ENCODE data around the gene UMOD.
"Not testable (repeated sequence)": the region's sequence is repeated elsewhere in the genome, so short reads cannot be mapped to it uniquely, and the experiment has no call there.

The UMOD gene

DNA sequence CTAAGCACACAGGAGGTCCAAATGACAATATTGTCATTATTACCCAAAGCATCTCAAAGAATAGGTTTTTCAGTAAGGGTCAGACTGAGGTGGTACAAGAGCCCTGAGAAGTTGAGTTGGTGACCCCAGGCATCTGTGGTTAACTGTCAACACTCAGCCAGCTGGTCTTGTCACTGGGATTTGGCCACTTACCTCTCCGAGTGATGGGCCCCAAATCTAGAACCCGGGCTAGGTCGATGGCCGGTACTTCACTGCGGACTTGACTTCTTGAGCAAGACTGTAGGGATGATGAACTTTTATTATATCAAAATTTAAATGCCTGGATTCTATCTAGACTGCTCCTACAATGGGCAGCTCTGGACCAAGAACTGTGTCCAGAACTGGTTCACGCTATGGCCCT, 36.8 kb downstream of the UMOD start:
- TF ChIP-seq, protein P1, sequence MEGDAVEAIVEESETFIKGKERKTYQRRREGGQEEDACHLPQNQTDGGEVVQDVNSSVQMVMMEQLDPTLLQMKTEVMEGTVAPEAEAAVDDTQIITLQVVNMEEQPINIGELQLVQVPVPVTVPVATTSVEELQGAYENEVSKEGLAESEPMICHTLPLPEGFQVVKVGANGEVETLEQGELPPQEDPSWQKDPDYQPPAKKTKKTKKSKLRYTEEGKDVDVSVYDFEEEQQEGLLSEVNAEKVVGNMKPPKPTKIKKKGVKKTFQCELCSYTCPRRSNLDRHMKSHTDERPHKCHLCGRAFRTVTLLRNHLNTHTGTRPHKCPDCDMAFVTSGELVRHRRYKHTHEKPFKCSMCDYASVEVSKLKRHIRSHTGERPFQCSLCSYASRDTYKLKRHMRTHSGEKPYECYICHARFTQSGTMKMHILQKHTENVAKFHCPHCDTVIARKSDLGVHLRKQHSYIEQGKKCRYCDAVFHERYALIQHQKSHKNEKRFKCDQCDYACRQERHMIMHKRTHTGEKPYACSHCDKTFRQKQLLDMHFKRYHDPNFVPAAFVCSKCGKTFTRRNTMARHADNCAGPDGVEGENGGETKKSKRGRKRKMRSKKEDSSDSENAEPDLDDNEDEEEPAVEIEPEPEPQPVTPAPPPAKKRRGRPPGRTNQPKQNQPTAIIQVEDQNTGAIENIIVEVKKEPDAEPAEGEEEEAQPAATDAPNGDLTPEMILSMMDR (IDR thresholded peaks at IDR 0.05; ENCODE audit: low read length), result no peak
- no peak for TF ChIP-seq EZH2 (IDR thresholded peaks at IDR 0.05; ENCODE audit: borderline replicate concordance, low read length)
- Histone ChIP-seq H3K27me3 (ENCODE audit: insufficient read depth, low read length) (no peaks in the 10 kb centered on the region), H3K36me3 (ENCODE audit: insufficient read depth, low read length) (no peaks in the 10 kb centered on the region)

DNA sequence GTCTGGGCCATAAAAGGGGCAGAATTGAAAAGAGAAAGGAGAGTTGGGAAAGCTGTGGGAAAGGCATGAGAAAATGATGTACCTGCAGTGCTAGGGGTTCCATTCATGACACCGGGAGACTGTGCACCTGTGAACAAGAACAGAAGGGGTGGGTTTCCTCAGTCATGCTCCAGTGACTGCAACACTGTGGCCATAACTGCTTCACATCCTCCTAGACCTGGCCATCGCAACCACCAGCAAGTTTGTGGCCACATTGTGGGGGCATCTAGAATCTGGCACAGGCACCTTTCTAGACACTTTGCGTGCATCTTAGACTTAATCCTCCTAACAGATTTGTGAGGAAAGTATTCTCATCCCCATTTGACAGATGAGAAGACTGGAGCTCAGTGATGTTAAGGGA, 37.9 kb downstream of the UMOD start:
- no peak overlapping the region for H3K4me3 ChIP-seq (ENCODE audit: low read depth, low read length, poor library complexity, severe bottlenecking)
- H2AFZ ChIP-seq (ENCODE audit: low read length), result no peak overlapping the region
- TF ChIP-seq EZH2 (IDR thresholded peaks at IDR 0.05; ENCODE audit: borderline replicate concordance, low read length), result no peak
- TF ChIP-seq, protein P1 (IDR thresholded peaks at IDR 0.05; ENCODE audit: low read length), result no peak
- H3K9me2 ChIP-seq (ENCODE audit: low read depth, low read length), result no peaks in the 10 kb centered on the region
- H3K79me2 ChIP-seq (ENCODE audit: insufficient read depth, low read length), result no peaks in the 10 kb centered on the region
- H3K4me1 ChIP-seq (ENCODE audit: insufficient read depth, low read length, severe bottlenecking), result no peaks in the 10 kb centered on the region
- no peaks in the 10 kb centered on the region for H4K20me1 ChIP-seq (ENCODE audit: insufficient read depth, low read length)
- no peak overlapping the region for H3K9ac ChIP-seq (ENCODE audit: low read length)
- H3K27me3 ChIP-seq (ENCODE audit: insufficient read depth, low read length), result no peaks in the 10 kb centered on the region
- no peak overlapping the region for H3K27ac ChIP-seq (ENCODE audit: low read depth, low read length, poor library complexity, severe bottlenecking)
- no peaks in the 10 kb centered on the region for H3F3A ChIP-seq (ENCODE audit: insufficient read depth, low read length)
- H3K36me3 ChIP-seq (ENCODE audit: insufficient read depth, low read length), result no peaks in the 10 kb centered on the region
- H3K4me2 ChIP-seq (ENCODE audit: low read length), result no peak overlapping the region
- no peaks in the 10 kb centered on the region for H3K9me3 ChIP-seq (ENCODE audit: low read length)

More for the DNA sequence above, 36.8 kb downstream of the UMOD start:
- Histone ChIP-seq H4K20me1 (ENCODE audit: insufficient read depth, low read length) (no peaks in the 10 kb centered on the region), H3K9ac (ENCODE audit: low read length) (no peak overlapping the region), H3K9me3 (ENCODE audit: low read length) (no peaks in the 10 kb centered on the region), H3K79me2 (ENCODE audit: insufficient read depth, low read length) (no peaks in the 10 kb centered on the region), H3K9me2 (ENCODE audit: low read depth, low read length) (no peaks in the 10 kb centered on the region), H3K27ac (ENCODE audit: low read depth, low read length, poor library complexity, severe bottlenecking) (no peak overlapping the region), H3K4me1 (ENCODE audit: insufficient read depth, low read length, severe bottlenecking) (no peaks in the 10 kb centered on the region), H3F3A (ENCODE audit: insufficient read depth, low read length) (no peaks in the 10 kb centered on the region), H3K4me3 (ENCODE audit: low read depth, low read length, poor library complexity, severe bottlenecking) (no peak overlapping the region), H2AFZ (ENCODE audit: low read length) (no peak overlapping the region), H3K4me2 (ENCODE audit: low read length) (no peak overlapping the region)

DNA sequence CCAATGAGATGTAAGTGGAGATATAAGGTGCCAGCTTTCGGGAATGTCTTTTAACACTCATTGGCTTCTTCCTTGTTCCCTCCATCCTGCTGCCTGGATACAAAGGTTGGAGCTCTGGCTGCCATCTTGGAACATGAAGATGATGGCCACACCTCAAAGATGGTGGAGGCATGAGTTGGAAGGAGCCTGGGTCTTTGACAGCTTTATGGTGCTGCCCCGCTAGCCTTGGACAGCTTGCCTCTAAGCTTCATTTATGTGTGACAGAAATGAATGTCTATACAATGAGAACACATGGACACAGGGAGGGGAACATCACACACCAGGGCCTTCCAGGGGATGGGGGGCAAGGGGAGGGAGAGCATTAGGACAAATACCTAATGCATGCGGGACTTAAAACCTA, 38.8 kb downstream of the UMOD start:
- no peaks in the 10 kb centered on the region for H3K36me3 ChIP-seq (ENCODE audit: insufficient read depth, low read length)
- H4K20me1 ChIP-seq (ENCODE audit: insufficient read depth, low read length), result no peaks in the 10 kb centered on the region
- no peak overlapping the region for H2AFZ ChIP-seq (ENCODE audit: low read length)
- H3K4me1 ChIP-seq (ENCODE audit: insufficient read depth, low read length, severe bottlenecking), result no peaks in the 10 kb centered on the region
- H3K79me2 ChIP-seq (ENCODE audit: insufficient read depth, low read length), result no peaks in the 10 kb centered on the region
- H3K27me3 ChIP-seq (ENCODE audit: insufficient read depth, low read length), result no peaks in the 10 kb centered on the region
- H3K4me2 ChIP-seq (ENCODE audit: low read length), result no peak overlapping the region
- no peak overlapping the region for H3K4me3 ChIP-seq (ENCODE audit: low read depth, low read length, poor library complexity, severe bottlenecking)
- H3K9me2 ChIP-seq (ENCODE audit: low read depth, low read length), result no peaks in the 10 kb centered on the region
- no peak overlapping the region for H3K9ac ChIP-seq (ENCODE audit: low read length)
- TF ChIP-seq, protein P1 (IDR thresholded peaks at IDR 0.05; ENCODE audit: low read length), result no peak
- TF ChIP-seq EZH2 (IDR thresholded peaks at IDR 0.05; ENCODE audit: borderline replicate concordance, low read length), result no peak
- no peak overlapping the region for H3K27ac ChIP-seq (ENCODE audit: low read depth, low read length, poor library complexity, severe bottlenecking)
- H3F3A ChIP-seq (ENCODE audit: insufficient read depth, low read length), result no peaks in the 10 kb centered on the region
- no peaks in the 10 kb centered on the region for H3K9me3 ChIP-seq (ENCODE audit: low read length)

DNA sequence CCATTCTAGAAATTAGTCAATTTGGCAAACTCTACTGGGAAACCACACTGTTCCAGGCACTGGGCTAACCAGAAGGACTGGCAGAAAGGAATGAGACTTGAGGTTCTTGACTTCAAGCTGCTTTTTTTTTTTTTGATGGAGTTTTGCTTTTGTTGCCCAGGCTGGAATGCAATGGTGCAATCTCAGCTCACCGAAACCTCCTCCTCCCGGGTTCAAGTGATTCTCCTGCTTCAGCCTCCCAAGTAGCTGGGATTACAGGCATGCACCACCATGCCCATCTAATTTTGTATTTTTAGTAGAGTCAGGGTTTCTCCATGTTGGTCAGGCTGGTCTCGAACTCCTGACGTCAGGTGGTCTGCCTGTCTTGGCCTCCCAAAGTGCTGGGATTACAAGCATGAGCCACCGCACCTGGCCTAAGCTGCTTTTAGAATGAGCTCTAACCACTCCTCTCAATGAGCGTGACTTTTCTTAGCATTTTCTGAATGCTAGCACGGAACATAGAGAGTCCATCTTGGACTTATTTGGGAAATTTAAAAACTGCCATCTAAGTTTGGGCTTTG, 39.9 kb downstream of the UMOD start:
- not testable (repeated sequence) for H3K4me1 ChIP-seq (ENCODE audit: insufficient read depth, low read length, severe bottlenecking); H3F3A ChIP-seq (ENCODE audit: insufficient read depth, low read length); H3K27ac ChIP-seq (ENCODE audit: low read depth, low read length, poor library complexity, severe bottlenecking); H3K4me2 ChIP-seq (ENCODE audit: low read length); H3K27me3 ChIP-seq (ENCODE audit: insufficient read depth, low read length); H3K36me3 ChIP-seq (ENCODE audit: insufficient read depth, low read length); H3K9me2 ChIP-seq (ENCODE audit: low read depth, low read length); H2AFZ ChIP-seq (ENCODE audit: low read length); H3K9me3 ChIP-seq (ENCODE audit: low read length); H3K4me3 ChIP-seq (ENCODE audit: low read depth, low read length, poor library complexity, severe bottlenecking); H3K79me2 ChIP-seq (ENCODE audit: insufficient read depth, low read length); H4K20me1 ChIP-seq (ENCODE audit: insufficient read depth, low read length); H3K9ac ChIP-seq (ENCODE audit: low read length)

Measured in OCI-LY1 (cell line).